ENCODE results near the gene BMPR1A.

Gene BMPR1A

DNA sequence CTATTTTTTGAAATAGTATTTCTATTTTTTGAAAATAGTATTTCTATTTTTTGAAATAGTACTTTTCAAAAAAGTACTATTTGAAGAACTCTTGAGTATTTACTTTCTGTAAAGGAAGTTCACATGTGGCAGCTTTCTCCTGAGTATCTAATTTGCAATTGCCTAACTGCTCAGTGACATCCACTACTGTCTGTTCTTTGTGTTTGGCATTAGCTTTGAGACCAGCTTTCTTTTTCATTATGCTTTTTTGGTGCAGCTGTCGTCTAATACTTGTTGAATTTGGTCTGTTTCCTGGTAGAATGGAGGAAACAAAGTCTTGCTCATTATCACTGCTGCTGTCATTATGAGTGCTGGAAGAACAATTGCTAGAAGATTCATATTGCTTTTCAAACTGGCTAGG, 99.1 kb downstream of the BMPR1A start:
- no peak for DNase-seq (ENCODE audit: extremely low read depth, low read depth)
- no peak for TF ChIP-seq CTCF (IDR thresholded peaks at IDR 0.05; ENCODE audit: low read depth, low read length)

DNA sequence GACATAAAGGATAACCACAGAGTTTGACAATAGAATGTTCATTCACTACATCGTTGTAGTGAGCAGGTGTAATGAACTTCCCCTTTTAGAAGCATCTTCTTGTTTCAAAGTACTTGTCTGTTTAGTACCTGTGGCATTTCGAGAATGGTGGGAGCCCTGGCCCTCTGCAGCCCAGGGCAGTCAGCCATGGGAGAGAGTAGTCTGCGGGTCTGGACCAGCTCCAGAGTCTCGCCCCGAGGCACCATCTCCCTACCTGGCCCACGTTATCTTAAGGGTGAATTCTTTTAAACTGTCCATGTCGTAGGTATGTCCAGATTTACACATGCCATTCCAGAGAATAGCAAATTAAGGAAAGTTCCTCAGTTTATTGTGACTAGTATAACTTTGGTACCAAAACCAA, 99.7 kb downstream of the BMPR1A start:
- TF ChIP-seq CTCF (IDR thresholded peaks at IDR 0.05; ENCODE audit: low read depth, low read length), result no peak
- no peak for DNase-seq (ENCODE audit: extremely low read depth, low read depth)

DNA sequence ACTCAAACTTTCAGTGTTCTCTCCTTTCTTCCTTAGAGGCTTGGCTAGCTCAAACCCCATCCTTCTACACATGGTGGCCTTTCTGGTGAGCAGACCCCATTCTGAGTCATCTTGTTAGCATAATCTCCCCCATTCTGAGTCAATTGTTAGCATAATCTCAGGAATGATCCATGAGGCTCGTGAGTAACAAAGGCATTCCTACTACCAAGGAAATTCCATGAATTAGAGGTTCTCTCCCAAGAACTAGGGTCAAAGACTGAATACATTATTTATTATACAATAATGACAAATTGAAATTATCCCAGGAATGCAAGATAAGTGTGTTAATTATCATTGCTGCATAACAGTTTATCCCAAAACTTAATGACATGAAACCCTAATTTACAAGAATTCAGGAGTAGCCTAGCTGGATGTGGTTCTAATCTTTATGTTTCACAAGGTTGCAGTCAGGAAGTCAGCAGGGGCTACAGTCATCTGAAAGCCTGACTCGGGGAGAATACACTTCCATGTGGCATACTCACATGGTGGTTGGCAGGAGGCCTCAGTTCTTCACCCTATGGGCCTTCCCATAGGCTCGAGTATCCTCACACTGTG, 100.8 kb downstream of the BMPR1A start:
- TF ChIP-seq CTCF (IDR thresholded peaks at IDR 0.05; ENCODE audit: low read depth, low read length), result no peak

GRCh38 chr10:86858011-86858410, 101.6 kb downstream of the BMPR1A start:
- no peak for TF ChIP-seq CTCF (IDR thresholded peaks at IDR 0.05; ENCODE audit: low read depth, low read length)
- DNase-seq (ENCODE audit: extremely low read depth, low read depth), result no peak

More for the DNA sequence above, 100.8 kb downstream of the BMPR1A start:
- DNase-seq (ENCODE audit: extremely low read depth, low read depth), result no peak

DNA sequence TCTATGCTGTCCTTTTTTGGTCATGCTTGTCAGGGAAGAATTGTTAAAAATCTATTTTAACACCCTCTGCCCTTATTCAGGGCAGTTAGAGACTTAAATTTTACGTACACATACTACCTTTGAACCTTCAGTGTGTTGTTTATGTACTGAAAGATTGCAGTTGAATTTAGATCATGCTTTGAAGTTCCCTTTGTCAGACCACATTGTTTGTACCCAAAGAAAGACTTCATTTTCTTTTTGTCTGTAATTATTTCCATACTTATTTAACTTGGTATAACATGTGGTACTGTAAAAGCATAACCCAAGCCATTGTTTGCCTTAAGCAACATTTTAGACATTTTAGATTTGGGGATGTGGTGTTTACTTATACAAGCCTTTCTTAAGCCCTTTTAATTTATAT, 104.9 kb downstream of the BMPR1A start:
- no peak for TF ChIP-seq CTCF (IDR thresholded peaks at IDR 0.05; ENCODE audit: low read depth, low read length)
- DNase-seq (ENCODE audit: extremely low read depth, low read depth), result no peak

DNA sequence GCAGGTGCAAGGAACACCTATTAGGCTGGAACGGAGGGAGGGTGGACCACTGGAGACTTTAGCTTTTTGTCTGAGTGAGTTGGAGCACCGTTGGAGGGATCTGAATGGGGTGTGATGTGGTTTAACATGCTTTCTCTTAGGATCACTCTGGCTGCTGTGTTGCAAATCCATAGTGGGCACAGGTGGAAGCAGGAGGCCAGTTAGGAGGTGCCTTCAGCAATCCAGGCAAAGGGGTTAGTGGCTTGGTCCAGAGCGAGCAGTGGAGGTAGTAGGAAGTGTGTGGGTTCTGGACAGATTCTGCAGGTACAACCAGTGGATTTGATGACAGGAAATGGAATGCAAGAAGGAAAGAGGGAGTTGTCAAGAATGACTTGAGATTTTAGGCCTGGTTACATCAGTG, 106.0 kb downstream of the BMPR1A start:
- TF ChIP-seq CTCF (IDR thresholded peaks at IDR 0.05; ENCODE audit: low read depth, low read length), result no peak
- no peak for DNase-seq (ENCODE audit: extremely low read depth, low read depth)

DNA sequence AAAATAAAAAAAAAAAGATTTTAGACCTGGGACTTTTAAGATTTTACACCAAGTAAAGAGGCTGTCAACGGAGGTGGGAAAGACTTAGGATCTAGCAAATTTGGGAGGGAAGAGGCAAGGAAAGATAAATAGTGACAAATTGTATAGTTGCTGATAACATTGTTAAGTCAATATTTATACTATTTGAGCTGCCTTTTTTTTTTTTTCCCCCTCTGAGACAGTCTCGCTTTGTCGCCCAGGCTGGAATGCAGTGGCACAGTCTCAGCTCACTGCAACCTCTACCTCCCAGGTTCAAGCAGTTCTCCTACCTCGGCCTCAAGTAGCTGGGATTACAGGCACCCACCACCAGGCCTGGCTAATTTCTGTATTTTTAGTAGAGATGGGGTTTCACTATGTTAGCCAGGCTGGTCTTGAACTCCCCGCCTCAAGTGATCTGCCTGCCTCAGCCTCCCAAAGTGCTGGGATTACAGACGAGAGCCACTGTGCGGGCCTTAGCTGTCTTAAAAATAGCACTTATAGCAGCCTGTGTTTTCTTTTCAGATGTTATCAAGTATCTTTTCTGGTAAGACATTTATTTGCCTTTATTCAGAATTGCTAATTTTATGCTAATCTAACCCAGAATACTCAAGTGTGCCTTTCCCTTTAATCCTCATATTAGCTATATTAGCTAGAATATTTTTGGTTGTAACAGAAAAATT, 106.5 kb downstream of the BMPR1A start:
- TF ChIP-seq CTCF (IDR thresholded peaks at IDR 0.05; ENCODE audit: low read depth, low read length), result no peak
- no peak for DNase-seq (ENCODE audit: extremely low read depth, low read depth)
